Activated effector memory CD4-positive, alpha-beta T cell treated with anti-CD3 and anti-CD28 coated beads, Interleukin-2, amount 50 U/mL, for 16 hours (primary cell): ENCODE data around the gene SLC6A6.
A peak's percentile ranks its signal among the peaks of the same experiment; 100 is the strongest.

ENCODE experiments used
- DNase-seq: peaks from one replicate; pipeline ENCODE4 v3.0.0-alpha.2; 2020

SLC6A6 gene

GRCh38 chr3:14491396-14492190 is 89.2 kb downstream of the SLC6A6 start:
- DNase-seq: no peak

GRCh38 chr3:14492948-14493881 is 90.8 kb downstream of the SLC6A6 start:
- DNase-seq: no peak

GRCh38 chr3:14494279-14494972 is 92.0 kb downstream of the SLC6A6 start:
- DNase-seq: no peak

- no peak for DNase-seq
These were observed 92.5 kb downstream of the SLC6A6 start for GRCh38 chr3:14494973-14495300.

- DNase-seq: no peak
These were observed 93.9 kb downstream of the SLC6A6 start for GRCh38 chr3:14496351-14496750.

- DNase-seq: no peak
These were observed 94.9 kb downstream of the SLC6A6 start for GRCh38 chr3:14497321-14497720.

GRCh38 chr3:14502472-14502871 is 100.1 kb downstream of the SLC6A6 start:
- DNase-seq: no peak

- DNase-seq: peak; percentile 41
These were observed 100.8 kb downstream of the SLC6A6 start for GRCh38 chr3:14503033-14503705.

- peak; percentile 10 for DNase-seq
These were observed 101.3 kb downstream of the SLC6A6 start for GRCh38 chr3:14503706-14504065.

- DNase-seq: peak; percentile 56
These were observed 102.8 kb downstream of the SLC6A6 start for GRCh38 chr3:14505001-14505802.

- peak; percentile 42 for DNase-seq
These were observed 103.5 kb downstream of the SLC6A6 start for GRCh38 chr3:14505803-14506500.

- DNase-seq: peak; percentile 46
These were observed 104.4 kb downstream of the SLC6A6 start for GRCh38 chr3:14506626-14507304.

GRCh38 chr3:14507305-14507741 is 104.9 kb downstream of the SLC6A6 start:
- peak; percentile 17 for DNase-seq

GRCh38 chr3:14507757-14508504 is 105.5 kb downstream of the SLC6A6 start:
- peak; percentile 50 for DNase-seq

GRCh38 chr3:14508505-14508819 is 106.1 kb downstream of the SLC6A6 start:
- no peak for DNase-seq

GRCh38 chr3:14508966-14509795 is 106.8 kb downstream of the SLC6A6 start:
- DNase-seq: peak; percentile 91

- DNase-seq: peak; percentile 54
These were observed 107.3 kb downstream of the SLC6A6 start for GRCh38 chr3:14509796-14510100.

GRCh38 chr3:14510838-14511622 is 108.6 kb downstream of the SLC6A6 start:
- peak; percentile 53 for DNase-seq
